ENCODE data around the gene TAB2. TPM values are rescaled to one million over a fixed set of nuclear protein-coding genes. Genes with fewer than 3 reads are reported as not detected.

The TAB2 gene
- total RNA-seq, 1 experiment from 2014 or later: 56.7 TPM

- Histone ChIP-seq H4K20me1 (ENCODE audit: insufficient read depth) (no peaks in the 10 kb centered on the region), H3K27ac (ENCODE audit: low read depth, low read length) (no peak overlapping the region), H3K9me2 (ENCODE audit: insufficient read depth) (no peaks in the 10 kb centered on the region), H3K4me2 (ENCODE audit: low read length) (no peak overlapping the region), H2AFZ (ENCODE audit: low read depth, low read length, poor library complexity, severe bottlenecking) (no peak overlapping the region), H3K27me3 (ENCODE audit: insufficient read depth, low read length) (peaks cover 4% of the 10 kb centered on the region; the same call in 1 of the 2 replicates), H3K4me1 (ENCODE audit: control insufficient read depth in 1 of 2, insufficient read depth in 2 of 2, low read length in 2 of 2) (no peaks in the 10 kb centered on the region), H3K36me3 (ENCODE audit: control insufficient read depth in 1 of 2, insufficient read depth in 2 of 2, low read length in 2 of 2) (no peaks in the 10 kb centered on the region), H3K9ac (ENCODE audit: low read length) (no peak overlapping the region), H3K4me3 (replicated peaks in 1 of 2; ENCODE audit: low read depth in 1 of 2, low read length in 2 of 2) (no peak overlapping the region), H3K79me2 (ENCODE audit: insufficient read depth, low read length) (no peaks in the 10 kb centered on the region), H3K9me3 (ENCODE audit: control insufficient read depth in 1 of 2, insufficient read depth in 1 of 2, low read depth in 1 of 2, low read length in 2 of 2) (no peaks in the 10 kb centered on the region)
- DNase-seq (ENCODE audit: low read depth, low spot score): no peak
- ChIA-PET CTCF (no interaction called here), POLR2A (no interaction called here), RAD21 (ENCODE audit: low non-redundant PET in 1 of 2, low total read pairs in 2 of 2, uncharacterized antibody in 2 of 2, unreplicated experiment in 2 of 2) (no interaction called here)
- ATAC-seq: no peak
- intact Hi-C loops (cut with micrococcal nuclease): no loop called here
- TF ChIP-seq, protein P1, sequence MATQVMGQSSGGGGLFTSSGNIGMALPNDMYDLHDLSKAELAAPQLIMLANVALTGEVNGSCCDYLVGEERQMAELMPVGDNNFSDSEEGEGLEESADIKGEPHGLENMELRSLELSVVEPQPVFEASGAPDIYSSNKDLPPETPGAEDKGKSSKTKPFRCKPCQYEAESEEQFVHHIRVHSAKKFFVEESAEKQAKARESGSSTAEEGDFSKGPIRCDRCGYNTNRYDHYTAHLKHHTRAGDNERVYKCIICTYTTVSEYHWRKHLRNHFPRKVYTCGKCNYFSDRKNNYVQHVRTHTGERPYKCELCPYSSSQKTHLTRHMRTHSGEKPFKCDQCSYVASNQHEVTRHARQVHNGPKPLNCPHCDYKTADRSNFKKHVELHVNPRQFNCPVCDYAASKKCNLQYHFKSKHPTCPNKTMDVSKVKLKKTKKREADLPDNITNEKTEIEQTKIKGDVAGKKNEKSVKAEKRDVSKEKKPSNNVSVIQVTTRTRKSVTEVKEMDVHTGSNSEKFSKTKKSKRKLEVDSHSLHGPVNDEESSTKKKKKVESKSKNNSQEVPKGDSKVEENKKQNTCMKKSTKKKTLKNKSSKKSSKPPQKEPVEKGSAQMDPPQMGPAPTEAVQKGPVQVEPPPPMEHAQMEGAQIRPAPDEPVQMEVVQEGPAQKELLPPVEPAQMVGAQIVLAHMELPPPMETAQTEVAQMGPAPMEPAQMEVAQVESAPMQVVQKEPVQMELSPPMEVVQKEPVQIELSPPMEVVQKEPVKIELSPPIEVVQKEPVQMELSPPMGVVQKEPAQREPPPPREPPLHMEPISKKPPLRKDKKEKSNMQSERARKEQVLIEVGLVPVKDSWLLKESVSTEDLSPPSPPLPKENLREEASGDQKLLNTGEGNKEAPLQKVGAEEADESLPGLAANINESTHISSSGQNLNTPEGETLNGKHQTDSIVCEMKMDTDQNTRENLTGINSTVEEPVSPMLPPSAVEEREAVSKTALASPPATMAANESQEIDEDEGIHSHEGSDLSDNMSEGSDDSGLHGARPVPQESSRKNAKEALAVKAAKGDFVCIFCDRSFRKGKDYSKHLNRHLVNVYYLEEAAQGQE (IDR thresholded peaks at IDR 0.05; ENCODE audit: low read depth): no peak
- no peak for TF ChIP-seq CTCF (IDR thresholded peaks at IDR 0.05 in 2 of 3, conservative IDR thresholded peaks at IDR 0.05 in 1 of 3; ENCODE audit: borderline replicate concordance in 1 of 3, insufficient read depth in 1 of 3, low read depth in 2 of 3, low read length in 2 of 3)
- no peak for TF ChIP-seq CBX3 (IDR thresholded peaks at IDR 0.05; ENCODE audit: low read depth)
- TF ChIP-seq ATF3 (IDR thresholded peaks at IDR 0.05): no peak
- TF ChIP-seq POLR2AphosphoS5 (IDR thresholded peaks at IDR 0.05; ENCODE audit: low read depth, low read length): no peak
- TF ChIP-seq EZH2 (IDR thresholded peaks at IDR 0.05): no peak
- TF ChIP-seq RAD21 (IDR thresholded peaks at IDR 0.05; ENCODE audit: low read depth): no peak
- no peak for TF ChIP-seq SP1 (IDR thresholded peaks at IDR 0.05; ENCODE audit: low read depth)
- no TSS peak for BruUV-seq (replicated peaks)
These were observed 108.2 kb downstream of the TAB2 start for GRCh38 chr6:149425754-149426153.

Measured in HCT116 (cell line).